ENCODE measurements around the gene ERBIN. TPM values are rescaled to one million over a fixed set of nuclear protein-coding genes. Genes with fewer than 3 reads are reported as not detected.

ERBIN gene
- polyA plus RNA-seq, 1 donor from 2014 or later: 28.4 TPM

- Histone ChIP-seq H3K9ac (ENCODE audit: low read length) (no peak overlapping the region), H3K79me2 (replicated peaks; ENCODE audit: insufficient read depth, low read length) (peaks cover 68% of the 10 kb centered on the region), H3K27ac (ENCODE audit: low read length) (no peak overlapping the region), H4K20me1 (ENCODE audit: insufficient read depth) (no peaks in the 10 kb centered on the region), H2AFZ (ENCODE audit: low read depth, low read length) (no peak overlapping the region), H3K27me3 (ENCODE audit: insufficient read depth, low read depth, low read length) (no peaks in the 10 kb centered on the region), H3K36me3 (ENCODE audit: insufficient read depth, low read length) (no peaks in the 10 kb centered on the region), H3K4me2 (ENCODE audit: low read length) (no peak overlapping the region), H3K9me2 (ENCODE audit: insufficient read depth, low read length) (no peaks in the 10 kb centered on the region), H3K9me3 (ENCODE audit: low read length) (peaks cover 6% of the 10 kb centered on the region), H3K4me3 (ENCODE audit: low read length) (no peak overlapping the region), H3F3A (ENCODE audit: insufficient read depth, low read length, poor library complexity, severe bottlenecking) (no peaks in the 10 kb centered on the region)
- TF ChIP-seq REST (IDR thresholded peaks at IDR 0.05; ENCODE audit: borderline replicate concordance) (no peak), MXI1 (conservative IDR thresholded peaks at IDR 0.05; ENCODE audit: poor library complexity, severe bottlenecking) (no peak), EZH2 (IDR thresholded peaks at IDR 0.05; ENCODE audit: borderline replicate concordance, insufficient read depth, low read length, poor library complexity, severe bottlenecking) (no peak), CTCF (IDR thresholded peaks at IDR 0.05; ENCODE audit: poor library complexity, severe bottlenecking) (no peak), TAF1 (IDR thresholded peaks at IDR 0.05; ENCODE audit: low read depth) (no peak), RAD21 (conservative IDR thresholded peaks at IDR 0.05) (no peak)
Measured at GRCh38 chr5:65967288-65968066, 41.1 kb downstream of the ERBIN start.

- peaks cover 70% of the 10 kb centered on the region for H3K79me2 ChIP-seq (replicated peaks; ENCODE audit: insufficient read depth, low read length)
- H3K4me2 ChIP-seq (ENCODE audit: low read length): no peak overlapping the region
- no peaks in the 10 kb centered on the region for H3F3A ChIP-seq (ENCODE audit: insufficient read depth, low read length, poor library complexity, severe bottlenecking)
- no peaks in the 10 kb centered on the region for H3K36me3 ChIP-seq (ENCODE audit: insufficient read depth, low read length)
- peaks cover 6% of the 10 kb centered on the region for H3K9me3 ChIP-seq (ENCODE audit: low read length)
- no peaks in the 10 kb centered on the region for H3K27me3 ChIP-seq (ENCODE audit: insufficient read depth, low read depth, low read length)
- no peak overlapping the region for H2AFZ ChIP-seq (ENCODE audit: low read depth, low read length)
- no peak for TF ChIP-seq SMC3 (conservative IDR thresholded peaks at IDR 0.05; ENCODE audit: poor library complexity)
- no peak for TF ChIP-seq EZH2 (IDR thresholded peaks at IDR 0.05; ENCODE audit: borderline replicate concordance, insufficient read depth, low read length, poor library complexity, severe bottlenecking)
- TF ChIP-seq REST (IDR thresholded peaks at IDR 0.05; ENCODE audit: borderline replicate concordance): no peak
- TF ChIP-seq EP300 (conservative IDR thresholded peaks at IDR 0.05; ENCODE audit: poor library complexity, severe bottlenecking): no peak
- TF ChIP-seq RAD21 (conservative IDR thresholded peaks at IDR 0.05): no peak
- no peak for TF ChIP-seq CTCF (IDR thresholded peaks at IDR 0.05; ENCODE audit: poor library complexity, severe bottlenecking)
- no peak for TF ChIP-seq POLR2AphosphoS5 (IDR thresholded peaks at IDR 0.05)
- TF ChIP-seq MXI1 (conservative IDR thresholded peaks at IDR 0.05; ENCODE audit: poor library complexity, severe bottlenecking): no peak
- no peak for TF ChIP-seq TAF1 (IDR thresholded peaks at IDR 0.05; ENCODE audit: low read depth)
- H3K9me2 ChIP-seq (ENCODE audit: insufficient read depth, low read length): no peaks in the 10 kb centered on the region
- no peaks in the 10 kb centered on the region for H4K20me1 ChIP-seq (ENCODE audit: insufficient read depth)
- H3K9ac ChIP-seq (ENCODE audit: low read length): no peak overlapping the region
- H3K27ac ChIP-seq (ENCODE audit: low read length): no peak overlapping the region
- H3K4me3 ChIP-seq (ENCODE audit: low read length): no peak overlapping the region
Measured at GRCh38 chr5:65969539-65970393, 43.4 kb downstream of the ERBIN start.
